ENCODE data around the gene CDR2L. TPM values are rescaled to one million over a fixed set of nuclear protein-coding genes. Genes with fewer than 3 reads are reported as not detected.
"Not testable (repeated sequence)": the region's sequence is repeated elsewhere in the genome, so short reads cannot be mapped to it uniquely, and the experiment has no call there.

Gene CDR2L
- total and polyA plus RNA-seq, 9 donors: 3.4 to 12.2 (median 8.8) TPM

DNA sequence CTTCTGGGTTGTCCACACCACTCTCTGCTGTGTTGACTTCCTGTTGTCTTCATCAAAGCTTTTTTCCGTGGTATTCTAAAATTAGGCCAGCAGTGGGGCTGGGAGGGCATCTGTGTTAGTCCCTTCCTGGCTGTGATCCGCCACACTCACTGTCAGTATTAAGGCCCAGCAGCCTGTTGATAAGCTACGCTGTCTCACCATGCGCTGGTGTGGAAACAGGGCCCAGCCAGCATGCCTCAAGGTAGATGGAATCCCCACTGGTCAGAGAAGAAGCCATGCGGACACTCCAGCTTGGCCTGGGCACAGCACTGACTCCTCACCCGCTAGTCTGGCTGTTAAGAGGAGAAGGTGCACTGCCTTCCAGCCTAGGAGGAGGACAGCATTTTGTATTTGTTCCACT, 11.4 kb downstream of the CDR2L start:
- peaks cover 4% of the 10 kb centered on the region for H3K4me1 ChIP-seq (ENCODE audit: control insufficient read depth, insufficient read depth, low read length)
- H3K36me3 ChIP-seq (ENCODE audit: control insufficient read depth, insufficient read depth, low read length): peaks cover 32% of the 10 kb centered on the region
- no peaks in the 10 kb centered on the region for H3K27me3 ChIP-seq (ENCODE audit: control insufficient read depth, insufficient read depth, low read length)
- H3K27ac ChIP-seq (ENCODE audit: low read length): peak overlapping the region; percentile 7
- WGBS (ENCODE audit: insufficient coverage): 94% methylated on average over 5 of the region's 6 CpGs
- H3K4me3 ChIP-seq (ENCODE audit: low read length): no peak overlapping the region
- H3K9me3 ChIP-seq (replicated peaks; ENCODE audit: control insufficient read depth, low read depth, low read length): no peaks in the 10 kb centered on the region
- DNase-seq: no peak

- 76% methylated on average over 3 of the region's 4 CpGs for WGBS (ENCODE audit: insufficient coverage)
- H3K27ac ChIP-seq (ENCODE audit: low read length): no peak overlapping the region
- no peak overlapping the region for H3K4me3 ChIP-seq (ENCODE audit: low read length)
- DNase-seq: no peak
- peaks cover 4% of the 10 kb centered on the region for H3K4me1 ChIP-seq (ENCODE audit: control insufficient read depth, insufficient read depth, low read length)
- H3K9me3 ChIP-seq (replicated peaks; ENCODE audit: control insufficient read depth, low read depth, low read length): no peaks in the 10 kb centered on the region
- H3K36me3 ChIP-seq (ENCODE audit: control insufficient read depth, insufficient read depth, low read length): peaks cover 35% of the 10 kb centered on the region
- no peaks in the 10 kb centered on the region for H3K27me3 ChIP-seq (ENCODE audit: control insufficient read depth, insufficient read depth, low read length)
Measured at GRCh38 chr17:74999523-74999922, 12.1 kb downstream of the CDR2L start.

- no peaks in the 10 kb centered on the region for H3K27me3 ChIP-seq (ENCODE audit: control insufficient read depth, insufficient read depth, low read length)
- H3K27ac ChIP-seq (ENCODE audit: low read length): no peak overlapping the region
- peaks cover 4% of the 10 kb centered on the region for H3K4me1 ChIP-seq (ENCODE audit: control insufficient read depth, insufficient read depth, low read length)
- DNase-seq: no peak
- H3K4me3 ChIP-seq (ENCODE audit: low read length): no peak overlapping the region
- WGBS (ENCODE audit: insufficient coverage): 87% methylated on average over 5 of the region's 15 CpGs
- H3K9me3 ChIP-seq (replicated peaks; ENCODE audit: control insufficient read depth, low read depth, low read length): no peaks in the 10 kb centered on the region
- H3K36me3 ChIP-seq (ENCODE audit: control insufficient read depth, insufficient read depth, low read length): peaks cover 36% of the 10 kb centered on the region
Measured at GRCh38 chr17:75001915-75002843, 14.7 kb downstream of the CDR2L start.

DNA sequence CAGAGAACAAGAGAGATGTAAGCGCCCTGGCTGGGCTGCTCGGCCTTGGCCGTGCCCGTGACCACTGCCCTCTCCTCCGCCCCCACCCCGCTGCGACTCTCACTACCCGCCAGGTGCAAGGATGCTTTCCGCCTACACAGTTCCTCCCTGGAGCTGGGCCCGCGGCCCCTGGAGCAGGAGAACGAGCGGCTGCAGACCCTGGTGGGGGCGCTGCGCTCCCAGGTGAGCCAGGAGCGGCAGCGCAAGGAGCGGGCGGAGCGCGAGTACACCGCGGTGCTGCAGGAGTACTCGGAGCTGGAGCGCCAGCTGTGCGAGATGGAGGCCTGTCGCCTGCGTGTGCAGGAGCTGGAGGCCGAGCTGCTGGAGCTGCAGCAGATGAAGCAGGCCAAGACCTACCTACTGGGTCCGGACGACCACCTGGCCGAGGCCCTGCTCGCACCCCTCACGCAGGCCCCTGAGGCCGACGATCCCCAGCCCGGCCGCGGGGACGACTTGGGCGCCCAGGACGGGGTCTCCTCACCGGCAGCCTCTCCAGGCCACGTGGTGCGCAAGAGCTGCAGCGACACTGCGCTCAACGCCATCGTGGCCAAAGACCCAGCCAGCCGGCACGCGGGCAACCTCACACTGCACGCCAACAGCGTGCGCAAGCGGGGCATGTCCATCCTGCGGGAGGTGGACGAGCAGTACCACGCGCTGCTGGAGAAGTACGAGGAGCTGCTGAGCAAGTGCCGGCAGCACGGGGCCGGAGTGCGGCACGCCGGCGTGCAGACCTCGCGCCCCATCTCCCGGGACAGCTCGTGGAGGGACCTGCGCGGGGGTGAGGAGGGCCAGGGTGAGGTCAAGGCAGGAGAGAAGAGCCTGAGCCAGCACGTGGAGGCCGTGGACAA, 15.9 kb downstream of the CDR2L start:
- H3K4me1 ChIP-seq (ENCODE audit: control insufficient read depth, insufficient read depth, low read length): peaks cover 4% of the 10 kb centered on the region
- H3K36me3 ChIP-seq (ENCODE audit: control insufficient read depth, insufficient read depth, low read length): peaks cover 36% of the 10 kb centered on the region
- H3K27ac ChIP-seq (ENCODE audit: low read length): no peak overlapping the region
- WGBS (ENCODE audit: insufficient coverage): 81% methylated on average over 75 of the region's 76 CpGs
- no peaks in the 10 kb centered on the region for H3K9me3 ChIP-seq (replicated peaks; ENCODE audit: control insufficient read depth, low read depth, low read length)
- H3K27me3 ChIP-seq (ENCODE audit: control insufficient read depth, insufficient read depth, low read length): no peaks in the 10 kb centered on the region
- DNase-seq: no peak
- H3K4me3 ChIP-seq (ENCODE audit: low read length): no peak overlapping the region

DNA sequence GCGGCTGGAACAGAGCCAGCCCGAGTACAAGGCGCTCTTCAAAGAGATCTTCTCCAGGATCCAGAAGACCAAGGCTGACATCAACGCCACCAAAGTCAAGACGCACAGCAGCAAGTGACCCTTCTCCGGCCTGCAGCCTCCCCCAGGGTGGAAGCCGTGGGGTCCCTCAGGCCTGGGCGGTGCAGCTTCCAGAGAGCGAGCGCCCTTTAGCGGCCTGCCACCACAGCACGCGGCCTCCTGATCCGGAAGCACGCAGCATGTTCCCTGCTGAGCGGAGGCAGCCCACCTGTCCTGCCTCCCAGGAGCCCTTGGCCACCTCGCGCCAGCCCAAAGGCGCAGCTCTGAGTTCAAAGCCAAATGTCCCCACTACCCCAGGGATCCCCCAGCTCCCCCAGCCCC, 16.5 kb downstream of the CDR2L start:
- no peak for DNase-seq

DNA sequence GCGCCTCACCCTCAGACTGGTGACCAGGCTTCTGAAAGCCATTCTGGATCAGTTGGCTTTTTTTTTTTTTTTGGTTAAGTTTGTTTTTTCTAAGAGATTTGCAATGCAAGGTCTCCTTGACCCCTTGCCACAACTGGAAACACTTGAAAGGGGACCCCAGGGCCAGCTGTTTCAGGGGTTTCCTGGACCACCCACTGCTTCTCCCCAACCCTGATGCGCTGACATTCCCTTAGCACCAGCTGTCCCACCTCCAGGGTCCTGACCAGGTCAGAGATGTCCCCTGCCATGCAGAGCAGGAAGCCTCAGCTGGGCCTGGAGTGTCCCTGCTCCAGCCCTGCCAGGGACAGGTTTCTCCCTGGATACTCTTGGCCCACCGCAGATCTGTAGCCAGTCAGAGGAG, 16.9 kb downstream of the CDR2L start:
- no peaks in the 10 kb centered on the region for H3K4me1 ChIP-seq (ENCODE audit: control insufficient read depth, insufficient read depth, low read length)
- H3K27me3 ChIP-seq (ENCODE audit: control insufficient read depth, insufficient read depth, low read length): no peaks in the 10 kb centered on the region
- H3K9me3 ChIP-seq (replicated peaks; ENCODE audit: control insufficient read depth, low read depth, low read length): no peaks in the 10 kb centered on the region
- H3K36me3 ChIP-seq (ENCODE audit: control insufficient read depth, insufficient read depth, low read length): peaks cover 36% of the 10 kb centered on the region
- no peak for DNase-seq
- no peak overlapping the region for H3K27ac ChIP-seq (ENCODE audit: low read length)
- no peak overlapping the region for H3K4me3 ChIP-seq (ENCODE audit: low read length)
- 86% methylated on average over 2 of the region's 3 CpGs for WGBS (ENCODE audit: insufficient coverage)

More for the DNA sequence above, 16.5 kb downstream of the CDR2L start:
- Histone ChIP-seq H3K4me3 (ENCODE audit: low read length) (no peak overlapping the region), H3K36me3 (ENCODE audit: control insufficient read depth, insufficient read depth, low read length) (peaks cover 36% of the 10 kb centered on the region), H3K9me3 (replicated peaks; ENCODE audit: control insufficient read depth, low read depth, low read length) (no peaks in the 10 kb centered on the region), H3K27ac (ENCODE audit: low read length) (no peak overlapping the region), H3K27me3 (ENCODE audit: control insufficient read depth, insufficient read depth, low read length) (no peaks in the 10 kb centered on the region), H3K4me1 (ENCODE audit: control insufficient read depth, insufficient read depth, low read length) (peaks cover under 1% of the 10 kb centered on the region)
- 92% methylated on average over 15 of the region's 19 CpGs for WGBS (ENCODE audit: insufficient coverage)

GRCh38 chr17:75005291-75005690, 17.9 kb downstream of the CDR2L start:
- Histone ChIP-seq H3K36me3 (ENCODE audit: control insufficient read depth, insufficient read depth, low read length) (peaks cover 36% of the 10 kb centered on the region), H3K4me1 (ENCODE audit: control insufficient read depth, insufficient read depth, low read length) (no peaks in the 10 kb centered on the region), H3K27ac (ENCODE audit: low read length) (no peak overlapping the region), H3K9me3 (replicated peaks; ENCODE audit: control insufficient read depth, low read depth, low read length) (no peaks in the 10 kb centered on the region), H3K27me3 (ENCODE audit: control insufficient read depth, insufficient read depth, low read length) (no peaks in the 10 kb centered on the region), H3K4me3 (ENCODE audit: low read length) (no peak overlapping the region)
- 100% methylated on average over 1 of the region's 8 CpGs for WGBS (ENCODE audit: insufficient coverage)
- DNase-seq: no peak

DNA sequence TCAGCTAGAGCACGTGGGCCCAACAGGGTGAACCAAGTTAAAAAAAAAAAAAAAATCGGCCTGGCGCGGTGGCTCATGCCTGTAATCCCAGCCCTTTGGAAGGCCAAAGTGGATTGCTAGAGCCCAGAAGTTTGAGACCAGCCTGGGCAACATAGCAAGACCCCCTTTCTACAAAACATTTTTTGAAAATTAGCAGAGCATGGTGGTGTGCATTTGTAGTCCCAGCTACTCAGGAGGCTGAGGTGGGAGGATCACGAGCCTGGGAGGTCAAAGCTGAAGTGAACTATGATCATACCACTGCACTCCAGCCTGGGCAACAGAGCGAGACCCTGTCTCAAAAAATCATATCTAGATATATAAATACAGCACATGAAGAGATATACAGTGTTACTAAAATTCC, 18.7 kb downstream of the CDR2L start:
- peaks cover 34% of the 10 kb centered on the region for H3K36me3 ChIP-seq (ENCODE audit: control insufficient read depth, insufficient read depth, low read length)
- H3K27ac ChIP-seq (ENCODE audit: low read length); DNase-seq; H3K9me3 ChIP-seq (replicated peaks; ENCODE audit: control insufficient read depth, low read depth, low read length); H3K27me3 ChIP-seq (ENCODE audit: control insufficient read depth, insufficient read depth, low read length); H3K4me1 ChIP-seq (ENCODE audit: control insufficient read depth, insufficient read depth, low read length); H3K4me3 ChIP-seq (ENCODE audit: low read length): not testable (repeated sequence)
- 88% methylated on average over 1 of the region's 6 CpGs for WGBS (ENCODE audit: insufficient coverage)

DNA sequence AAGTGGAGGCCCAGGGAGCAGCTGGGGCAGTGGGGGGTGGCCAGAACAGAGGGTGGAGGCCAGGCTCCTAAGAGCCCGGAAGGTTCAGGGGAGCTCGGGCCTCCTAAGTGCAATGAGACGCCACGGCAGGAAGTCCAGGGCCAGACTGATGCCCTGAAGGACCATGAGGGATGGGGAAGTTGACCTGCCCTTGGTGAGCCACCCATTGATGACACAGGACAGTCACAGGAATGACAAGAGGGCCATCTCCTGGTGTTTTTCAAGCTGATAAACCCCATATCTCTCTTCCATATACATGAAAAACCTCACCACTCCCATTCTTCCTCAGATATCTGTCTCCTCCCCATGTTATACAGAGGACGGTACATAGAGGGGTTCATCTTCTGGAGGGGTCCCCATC, 19.2 kb downstream of the CDR2L start:
- peaks cover 29% of the 10 kb centered on the region for H3K36me3 ChIP-seq (ENCODE audit: control insufficient read depth, insufficient read depth, low read length)
- WGBS (ENCODE audit: insufficient coverage): 73% methylated on average over 3 of the region's 5 CpGs
- no peak overlapping the region for H3K4me3 ChIP-seq (ENCODE audit: low read length)
- no peak for DNase-seq
- peaks cover 13% of the 10 kb centered on the region for H3K4me1 ChIP-seq (ENCODE audit: control insufficient read depth, insufficient read depth, low read length)
- H3K27me3 ChIP-seq (ENCODE audit: control insufficient read depth, insufficient read depth, low read length): no peaks in the 10 kb centered on the region
- H3K27ac ChIP-seq (ENCODE audit: low read length): no peak overlapping the region
- no peaks in the 10 kb centered on the region for H3K9me3 ChIP-seq (replicated peaks; ENCODE audit: control insufficient read depth, low read depth, low read length)

DNA sequence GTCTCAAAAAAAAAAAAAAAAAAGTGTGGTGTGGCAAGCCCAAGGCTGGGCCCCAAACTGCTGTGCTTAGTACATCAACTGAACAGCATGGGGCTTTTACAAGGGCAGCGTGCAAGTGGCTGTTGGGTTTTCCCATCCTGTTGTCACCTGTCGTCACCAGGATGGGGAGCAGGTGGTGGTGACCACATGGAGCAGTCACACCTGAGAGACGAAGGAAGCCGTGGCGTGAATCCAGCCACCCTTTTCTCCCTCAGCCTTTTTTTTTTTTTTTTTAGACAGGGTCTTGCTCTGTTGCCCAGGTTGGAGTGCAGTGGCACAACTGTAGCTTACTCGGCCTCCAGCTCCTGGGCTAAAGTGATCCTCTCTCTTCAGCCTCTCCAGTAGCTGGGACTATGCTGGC, 20.9 kb downstream of the CDR2L start:
- Histone ChIP-seq H3K27ac (ENCODE audit: low read length) (no peak overlapping the region), H3K4me1 (ENCODE audit: control insufficient read depth, insufficient read depth, low read length) (peaks cover 23% of the 10 kb centered on the region), H3K27me3 (ENCODE audit: control insufficient read depth, insufficient read depth, low read length) (no peaks in the 10 kb centered on the region), H3K4me3 (ENCODE audit: low read length) (no peak overlapping the region), H3K36me3 (ENCODE audit: control insufficient read depth, insufficient read depth, low read length) (peaks cover 12% of the 10 kb centered on the region), H3K9me3 (replicated peaks; ENCODE audit: control insufficient read depth, low read depth, low read length) (no peaks in the 10 kb centered on the region)
- WGBS (ENCODE audit: insufficient coverage): 100% methylated on average over 1 of the region's 6 CpGs
- DNase-seq: no peak
